Tibial nerve (tissue), 4 donors: ENCODE data around the gene NOL11. TPM values are rescaled to one million over a fixed set of nuclear protein-coding genes. Genes with fewer than 3 reads are reported as not detected.

Source experiments
- DNase-seq, 2 donors: peaks; one replicate each; pipeline ENCODE4 v3.0.0-alpha.2; 2019; ENCODE audit warnings: low spot score in 2 of 2
- H3K27ac ChIP-seq, 4 donors: fragments of 200-600 bp; sonication (generic) in 3 of 4; one replicate each; pipeline ENCODE4 v1.5.1; 2017 to 2019; ENCODE audit warnings: mild to moderate bottlenecking in 1 of 4
- H3K27me3 ChIP-seq, 2 donors: fragments of 200-600 bp; sonication (generic) in 1 of 2; one replicate each; pipeline versions ENCODE4 v1.5.1 to v1.6.0; 2017 to 2019
- H3K36me3 ChIP-seq, 3 donors: fragments of 200-600 bp; sonication (generic); one replicate each; pipeline ENCODE4 v1.5.1; 2018 to 2019
- H3K4me1 ChIP-seq, 4 donors: fragments of 200-600 bp; sonication (generic) in 3 of 4; one replicate each; pipeline ENCODE4 v1.5.1; 2017 to 2019
- H3K4me3 ChIP-seq, 4 donors: fragments of 200-600 bp; sonication (generic) in 3 of 4; one replicate each; pipeline ENCODE4 v1.5.1; 2017 to 2019; ENCODE audit warnings: mild to moderate bottlenecking in 1 of 4, moderate library complexity in 1 of 4
- H3K9me3 ChIP-seq, 4 donors: fragments of 200-600 bp; sonication (generic) in 3 of 4; one replicate each; pipeline ENCODE4 v1.5.1; 2017 to 2019
- CTCF ChIP-seq, 5 experiments: fragments of 200-600 bp in 3 of 5; fragments of 450-650 bp in 2 of 5; sonication (generic) in 3 of 5; IDR thresholded peaks; one replicate each; pipeline ENCODE4 v1.5.1; 2016 to 2019; ENCODE audit warnings: antibody characterized with exemption in 5 of 5, mild to moderate bottlenecking in 3 of 5, moderate library complexity in 2 of 5
- EP300 ChIP-seq, 2 donors: sonication (generic); formaldehyde crosslinking; IDR thresholded peaks; one replicate each; pipeline ENCODE4 v1.6.1; 2017; ENCODE audit warnings: antibody characterized with exemption in 2 of 2, mild to moderate bottlenecking in 1 of 2
- POLR2A ChIP-seq, 2 donors: fragments of 450-650 bp; IDR thresholded peaks; one replicate each; pipeline ENCODE4 v1.6.1; 2017; ENCODE audit warnings: antibody characterized with exemption in 2 of 2, mild to moderate bottlenecking in 2 of 2, moderate library complexity in 2 of 2
- WGBS, 2 donors: methylation state at CpG; one replicate each; pipeline ENCODE4 v1.1.5; 2018; 5-methylcytosine and 5-hydroxymethylcytosine counted together
- total RNA-seq, 4 donors: library from RNA; depleted of rRNA; stranded (reverse); fragments of >200 nt; gene quantifications; one replicate each; pipeline ENCODE4 v1.1.0, GENCODE V29; 2016

NOL11 gene
- total RNA-seq, 4 donors from 2014 or later = 21.6 to 35.8 (median 32.1) TPM

- WGBS, 2 donors = 90 to 97% methylated on average over 6 of the region's 6 CpGs
- no peak overlapping the region for H3K27ac ChIP-seq
- H3K9me3 ChIP-seq = peaks cover 0 to 4% (median 0%) of the 10 kb centered on the region in 4 donors
- H3K36me3 ChIP-seq = peaks cover 0 to 93% (median 31%) of the 10 kb centered on the region in 3 donors
- H3K4me1 ChIP-seq = no peaks in the 10 kb centered on the region
- no peak for DNase-seq
- no peak overlapping the region for H3K4me3 ChIP-seq
- no peaks in the 10 kb centered on the region for H3K27me3 ChIP-seq
- no peak for TF ChIP-seq EP300 (IDR thresholded peaks at IDR 0.05)
- no peak for TF ChIP-seq POLR2A (IDR thresholded peaks at IDR 0.05)
- no peak for TF ChIP-seq CTCF (IDR thresholded peaks at IDR 0.05)
These were observed 12.2 kb downstream of the NOL11 start for GRCh38 chr17:67729903-67730302.

- peaks cover 0 to 90% (median 31%) of the 10 kb centered on the region in 3 donors for H3K36me3 ChIP-seq
- no peaks in the 10 kb centered on the region for H3K27me3 ChIP-seq
- WGBS, 2 donors = 58 to 64% methylated on average over 7 of the region's 7 CpGs
- DNase-seq = no peak
- H3K4me1 ChIP-seq = no peaks in the 10 kb centered on the region
- H3K4me3 ChIP-seq = no peak overlapping the region
- no peak overlapping the region for H3K27ac ChIP-seq
- peaks cover 0 to 4% (median 0%) of the 10 kb centered on the region in 4 donors for H3K9me3 ChIP-seq
- TF ChIP-seq EP300 (IDR thresholded peaks at IDR 0.05) (no peak), CTCF (IDR thresholded peaks at IDR 0.05) (no peak), POLR2A (IDR thresholded peaks at IDR 0.05) (no peak)
These were observed 13.0 kb downstream of the NOL11 start for GRCh38 chr17:67730731-67731130.

- H3K4me1 ChIP-seq = no peaks in the 10 kb centered on the region
- no peak for DNase-seq
- TF ChIP-seq CTCF (IDR thresholded peaks at IDR 0.05) (no peak), POLR2A (IDR thresholded peaks at IDR 0.05) (no peak), EP300 (IDR thresholded peaks at IDR 0.05) (no peak)
- peaks cover 0 to 4% (median 0%) of the 10 kb centered on the region in 4 donors for H3K9me3 ChIP-seq
- peaks cover 11 to 90% (median 26%) of the 10 kb centered on the region in 3 donors for H3K36me3 ChIP-seq
- H3K27me3 ChIP-seq = no peaks in the 10 kb centered on the region
- 60 to 68% methylated on average over 2 of the region's 2 CpGs for WGBS, 2 donors
- no peak overlapping the region for H3K27ac ChIP-seq
- no peak overlapping the region for H3K4me3 ChIP-seq
These were observed 15.7 kb downstream of the NOL11 start for GRCh38 chr17:67733449-67733848.

- H3K27ac ChIP-seq = no peak overlapping the region
- no peaks in the 10 kb centered on the region for H3K9me3 ChIP-seq
- no peak overlapping the region for H3K4me3 ChIP-seq
- WGBS, 2 donors = 90 to 95% methylated on average over 8 of the region's 8 CpGs
- no peaks in the 10 kb centered on the region for H3K27me3 ChIP-seq
- no peaks in the 10 kb centered on the region for H3K4me1 ChIP-seq
- peaks cover 13 to 92% (median 17%) of the 10 kb centered on the region in 3 donors for H3K36me3 ChIP-seq
- no peak for DNase-seq
- TF ChIP-seq CTCF (IDR thresholded peaks at IDR 0.05) (no peak), EP300 (IDR thresholded peaks at IDR 0.05) (no peak), POLR2A (IDR thresholded peaks at IDR 0.05) (no peak)
These were observed 19.4 kb downstream of the NOL11 start for GRCh38 chr17:67737145-67737544.

- WGBS, 2 donors = 66 to 88% methylated on average over 2 of the region's 2 CpGs
- no peaks in the 10 kb centered on the region for H3K9me3 ChIP-seq
- H3K27ac ChIP-seq = no peak overlapping the region
- H3K36me3 ChIP-seq = peaks cover 12 to 98% (median 26%) of the 10 kb centered on the region in 3 donors
- no peak for DNase-seq
- no peak for TF ChIP-seq POLR2A (IDR thresholded peaks at IDR 0.05)
- no peak for TF ChIP-seq EP300 (IDR thresholded peaks at IDR 0.05)
- no peak for TF ChIP-seq CTCF (IDR thresholded peaks at IDR 0.05)
- H3K4me1 ChIP-seq = peaks cover 0 to 2% (median 0%) of the 10 kb centered on the region in 4 donors
- no peak overlapping the region for H3K4me3 ChIP-seq
- H3K27me3 ChIP-seq = no peaks in the 10 kb centered on the region
These were observed 24.3 kb downstream of the NOL11 start for GRCh38 chr17:67742025-67742424.
